Panc1 (cell line): ENCODE measurements around the gene SLC25A45. TPM values are rescaled to one million over a fixed set of nuclear protein-coding genes. Genes with fewer than 3 reads are reported as not detected.

Experiments used
- ATAC-seq: fragments of 200-7000 bp; cut with Tn5 transposase; 2 replicates; pipeline ENCODE4 v1.9.1; 2020; ENCODE audit warnings: mild to moderate bottlenecking, moderate library complexity
- BruUV-seq: library from RNA; stranded (reverse); fragments of 400-500 nt; replicated peaks from 2 replicates; lab custom pipeline; 2021; lab: Mats Ljungman, UMichigan
- CTCF ChIA-PET: fragments of 300-600 bp; sonication (Branson Sonifier 250); formaldehyde crosslinking; loops from one replicate; lab custom pipeline; 2022; ENCODE audit warnings: antibody characterized with exemption; lab: Charles Lee
- POLR2A ChIA-PET: fragments of 300-600 bp; sonication (Branson Sonifier 250); formaldehyde crosslinking; loops from one replicate; lab custom pipeline; 2022; ENCODE audit warnings: antibody characterized with exemption; lab: Charles Lee
- DNase-seq: peaks from one replicate; pipeline ENCODE4 v3.0.0-alpha.2; 2010; ENCODE audit warnings: low read depth, low spot score
- H3K27ac ChIP-seq: 2 replicates; pipeline ENCODE4 v1.5.1; 2011; ENCODE audit warnings: mild to moderate bottlenecking, low read length, inconsistent platforms
- H3K27me3 ChIP-seq: fragments of 200-500 bp; sonication (Bioruptor generic); 2 replicates; pipeline ENCODE4 v1.6.0; 2014; ENCODE audit warnings: low read length, inconsistent platforms; ENCODE audit not compliant: control insufficient read depth, insufficient read depth
- H3K36me3 ChIP-seq: fragments of 200-500 bp; sonication (Bioruptor generic); 2 replicates; pipeline ENCODE4 v1.5.1; 2014; ENCODE audit warnings: inconsistent platforms, mild to moderate bottlenecking, low read length, moderate library complexity; ENCODE audit not compliant: control insufficient read depth, insufficient read depth
- H3K4me1 ChIP-seq: 2 replicates; pipeline ENCODE4 v1.5.1; 2011; ENCODE audit warnings: inconsistent platforms, mild to moderate bottlenecking, low read length, moderate library complexity; ENCODE audit not compliant: control insufficient read depth, insufficient read depth
- H3K4me3 ChIP-seq, 2 experiments: 2 replicates each; pipeline ENCODE4 v1.5.1; 2011 to 2012; ENCODE audit warnings: low read depth in 2 of 2, low read length in 2 of 2, mild to moderate bottlenecking in 2 of 2, inconsistent platforms in 1 of 2, moderate library complexity in 1 of 2
- H3K9me3 ChIP-seq: fragments of 200-500 bp; sonication (Bioruptor generic); 2 replicates; pipeline ENCODE4 v1.5.1; 2014; ENCODE audit warnings: low read depth, mild to moderate bottlenecking, inconsistent platforms, low read length, moderate library complexity; ENCODE audit not compliant: control insufficient read depth, insufficient read depth
- POLR2AphosphoS5 ChIP-seq: IDR thresholded peaks from 2 replicates; pipeline ENCODE4 v1.6.1; 2012; ENCODE audit warnings: mild to moderate bottlenecking, low read depth, low read length, moderate library complexity
- SIN3A ChIP-seq: IDR thresholded peaks from 2 replicates; pipeline ENCODE4 v1.6.1; 2012; ENCODE audit warnings: low read depth, mild to moderate bottlenecking, low read length, moderate library complexity, borderline replicate concordance; ENCODE audit not compliant: insufficient read depth
- TCF7L2 ChIP-seq: IDR thresholded peaks from 2 replicates; pipeline ENCODE4 v1.6.1; 2011; ENCODE audit warnings: mild to moderate bottlenecking, low read depth, low read length, inconsistent platforms
- in situ Hi-C: cut with HindIII; loops from 2 replicates; pipeline ENCODE4 v1.10.0; 2016; ENCODE audit warnings: low sequenced_read_pairs, low pct_unique_long_range_greater_than_20kb
- intact Hi-C: fragments of 100-400 bp; cut with micrococcal nuclease; formaldehyde crosslinking; loops from one replicate; pipeline ENCODE4 v1.10.0; 2022; ENCODE audit not compliant: unreplicated experiment
- total RNA-seq: library from RNA; stranded (reverse); gene quantifications from one replicate; pipeline ENCODE4 v1.2.1, GENCODE V29; 2021; ENCODE audit not compliant: unreplicated experiment
- TF ChIP-seq, protein P1 (sequence below), 2 experiments: IDR thresholded peaks; 2 replicates each; pipeline ENCODE4 v1.6.1; 2011 to 2012; ENCODE audit warnings: low read depth in 2 of 2, control low read depth in 1 of 2, low read length in 1 of 2, mild to moderate bottlenecking in 1 of 2, moderate library complexity in 1 of 2; ENCODE audit not compliant: insufficient read depth in 1 of 2
- TF ChIP-seq, protein P2 (sequence below): fragments of 450-650 bp; IDR thresholded peaks from 2 replicates; pipeline ENCODE4 v1.5.1; 2017; ENCODE audit warnings: mild to moderate bottlenecking

The SLC25A45 gene
- total RNA-seq, 1 experiment from 2014 or later: 9.8 TPM

DNA sequence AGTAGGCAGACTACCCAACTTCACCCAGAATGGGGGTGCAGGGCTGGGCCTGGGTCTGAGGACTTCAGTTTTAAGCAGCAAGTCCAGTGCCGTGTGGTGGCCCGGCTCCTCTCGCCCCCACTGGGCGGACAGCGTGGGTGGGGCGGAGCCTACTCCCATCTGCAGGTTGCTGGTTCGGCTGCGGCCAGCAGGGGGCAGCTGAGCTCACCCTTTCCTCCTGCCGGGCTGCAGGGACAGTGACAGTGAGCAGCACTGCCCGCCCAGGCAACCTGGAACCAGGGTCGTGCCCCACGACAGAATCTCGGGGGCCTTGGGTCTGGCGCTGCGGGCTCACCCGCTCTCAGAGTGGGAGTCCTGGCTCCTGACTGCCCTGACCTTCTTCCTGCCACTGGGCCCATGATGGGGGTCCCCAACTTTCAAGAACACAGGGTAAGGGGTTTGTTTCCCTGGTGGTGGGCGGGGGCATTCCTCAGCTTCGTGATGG is 33.9 kb upstream of the SLC25A45 start:
- ATAC-seq (peak; percentile 68), DNase-seq (no peak)
- Histone ChIP-seq H3K9me3 (no peaks in the 10 kb centered on the region), H3K36me3 (no peaks in the 10 kb centered on the region), H3K27ac (peak overlapping the region; percentile 100), H3K4me3 (peak overlapping the region; percentile 18 to 39), H3K27me3 (no peaks in the 10 kb centered on the region), H3K4me1 (peaks cover 66% of the 10 kb centered on the region)
- CTCF ChIA-PET: interaction anchor here (0.6 to 1.5 kb wide), 9 partner anchors 21 to 243 kb away, joined by 3 to 8 read pairs (median 4); partner anchors contain the start of gene FAM89B
- in situ Hi-C loops (no loop called here), intact Hi-C loops (loop anchor here (5.0 kb wide), 1 partner anchor 96 kb away; no protein-coding TSS in a partner anchor)
- BruUV-seq: no TSS peak
- TF ChIP-seq SIN3A (peak; percentile 53; the same call in 1 of the 2 replicates), TCF7L2 (no peak), POLR2AphosphoS5 (peak; percentile 83)
- TF ChIP-seq, protein P1, sequence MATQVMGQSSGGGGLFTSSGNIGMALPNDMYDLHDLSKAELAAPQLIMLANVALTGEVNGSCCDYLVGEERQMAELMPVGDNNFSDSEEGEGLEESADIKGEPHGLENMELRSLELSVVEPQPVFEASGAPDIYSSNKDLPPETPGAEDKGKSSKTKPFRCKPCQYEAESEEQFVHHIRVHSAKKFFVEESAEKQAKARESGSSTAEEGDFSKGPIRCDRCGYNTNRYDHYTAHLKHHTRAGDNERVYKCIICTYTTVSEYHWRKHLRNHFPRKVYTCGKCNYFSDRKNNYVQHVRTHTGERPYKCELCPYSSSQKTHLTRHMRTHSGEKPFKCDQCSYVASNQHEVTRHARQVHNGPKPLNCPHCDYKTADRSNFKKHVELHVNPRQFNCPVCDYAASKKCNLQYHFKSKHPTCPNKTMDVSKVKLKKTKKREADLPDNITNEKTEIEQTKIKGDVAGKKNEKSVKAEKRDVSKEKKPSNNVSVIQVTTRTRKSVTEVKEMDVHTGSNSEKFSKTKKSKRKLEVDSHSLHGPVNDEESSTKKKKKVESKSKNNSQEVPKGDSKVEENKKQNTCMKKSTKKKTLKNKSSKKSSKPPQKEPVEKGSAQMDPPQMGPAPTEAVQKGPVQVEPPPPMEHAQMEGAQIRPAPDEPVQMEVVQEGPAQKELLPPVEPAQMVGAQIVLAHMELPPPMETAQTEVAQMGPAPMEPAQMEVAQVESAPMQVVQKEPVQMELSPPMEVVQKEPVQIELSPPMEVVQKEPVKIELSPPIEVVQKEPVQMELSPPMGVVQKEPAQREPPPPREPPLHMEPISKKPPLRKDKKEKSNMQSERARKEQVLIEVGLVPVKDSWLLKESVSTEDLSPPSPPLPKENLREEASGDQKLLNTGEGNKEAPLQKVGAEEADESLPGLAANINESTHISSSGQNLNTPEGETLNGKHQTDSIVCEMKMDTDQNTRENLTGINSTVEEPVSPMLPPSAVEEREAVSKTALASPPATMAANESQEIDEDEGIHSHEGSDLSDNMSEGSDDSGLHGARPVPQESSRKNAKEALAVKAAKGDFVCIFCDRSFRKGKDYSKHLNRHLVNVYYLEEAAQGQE (IDR thresholded peaks at IDR 0.05; ENCODE audit: insufficient read depth in 1 of 2, low read depth in 2 of 2, low read length in 1 of 2): peak in 1 of 2 experiments; percentile 72; a peak in 1 of 4 replicates
- TF ChIP-seq, protein P2, sequence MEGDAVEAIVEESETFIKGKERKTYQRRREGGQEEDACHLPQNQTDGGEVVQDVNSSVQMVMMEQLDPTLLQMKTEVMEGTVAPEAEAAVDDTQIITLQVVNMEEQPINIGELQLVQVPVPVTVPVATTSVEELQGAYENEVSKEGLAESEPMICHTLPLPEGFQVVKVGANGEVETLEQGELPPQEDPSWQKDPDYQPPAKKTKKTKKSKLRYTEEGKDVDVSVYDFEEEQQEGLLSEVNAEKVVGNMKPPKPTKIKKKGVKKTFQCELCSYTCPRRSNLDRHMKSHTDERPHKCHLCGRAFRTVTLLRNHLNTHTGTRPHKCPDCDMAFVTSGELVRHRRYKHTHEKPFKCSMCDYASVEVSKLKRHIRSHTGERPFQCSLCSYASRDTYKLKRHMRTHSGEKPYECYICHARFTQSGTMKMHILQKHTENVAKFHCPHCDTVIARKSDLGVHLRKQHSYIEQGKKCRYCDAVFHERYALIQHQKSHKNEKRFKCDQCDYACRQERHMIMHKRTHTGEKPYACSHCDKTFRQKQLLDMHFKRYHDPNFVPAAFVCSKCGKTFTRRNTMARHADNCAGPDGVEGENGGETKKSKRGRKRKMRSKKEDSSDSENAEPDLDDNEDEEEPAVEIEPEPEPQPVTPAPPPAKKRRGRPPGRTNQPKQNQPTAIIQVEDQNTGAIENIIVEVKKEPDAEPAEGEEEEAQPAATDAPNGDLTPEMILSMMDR: peak; percentile 99
- POLR2A ChIA-PET: interaction anchor here (0.6 to 2.6 kb wide), 7 partner anchors 11 to 92 kb away, joined by 4 to 19 read pairs (median 4); partner anchors contain the start of gene MALAT1

DNA sequence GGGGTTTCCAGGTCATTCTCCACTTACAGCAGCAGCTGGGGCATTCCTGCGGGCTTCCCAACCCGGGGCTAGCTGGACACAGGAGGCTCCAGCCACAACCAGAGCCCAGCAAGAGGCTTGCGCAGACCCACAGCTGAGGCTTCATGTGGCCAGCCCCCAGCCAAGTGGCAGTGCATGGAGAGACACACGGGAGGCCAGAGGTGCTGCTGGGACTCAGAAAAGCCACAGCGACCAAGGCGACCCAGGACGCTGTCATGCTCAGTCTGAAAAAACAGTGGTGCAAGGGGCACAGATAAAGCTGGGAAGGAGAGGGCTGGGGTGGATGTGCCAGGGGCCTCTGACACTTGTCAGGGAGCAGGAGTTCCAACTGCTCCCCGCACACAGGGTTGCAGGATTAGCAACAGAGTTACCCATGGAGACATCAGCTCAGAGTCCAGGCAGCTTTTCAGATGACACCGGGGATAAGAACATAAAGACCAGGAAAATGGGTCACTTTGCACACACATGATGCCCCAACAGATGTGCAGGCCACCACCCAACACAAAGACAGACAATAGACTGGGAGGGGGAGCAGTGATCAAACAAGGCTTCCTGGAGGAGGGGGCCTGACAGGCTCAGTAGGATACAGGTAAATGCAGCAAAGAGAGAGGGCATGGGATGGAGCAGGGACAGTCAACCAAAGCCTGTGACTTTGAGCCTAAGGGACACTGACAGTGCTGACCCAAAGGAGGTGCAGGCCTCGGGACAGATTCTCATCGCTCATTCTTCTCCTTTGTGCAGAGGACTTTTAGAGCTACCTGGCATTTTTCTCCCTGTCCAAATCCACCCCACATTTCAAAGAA is 33.3 kb upstream of the SLC25A45 start:
- BruUV-seq: no TSS peak
- TF ChIP-seq, protein P2: no peak
- TF ChIP-seq POLR2AphosphoS5: peak; percentile 63; the same call in 1 of the 2 replicates
- ChIA-PET POLR2A (interaction anchor here (0.5 to 2.6 kb wide), 7 partner anchors 12 to 93 kb away, joined by 3 to 19 read pairs (median 4); partner anchors contain the start of gene MALAT1), CTCF (interaction anchor here (0.6 to 1.5 kb wide), 13 partner anchors 21 to 242 kb away, joined by 3 to 8 read pairs (median 4); partner anchors contain the start of gene FAM89B)
- in situ Hi-C loops: no loop called here
- peak overlapping the region; percentile 18 to 39 for H3K4me3 ChIP-seq
- H3K36me3 ChIP-seq: no peaks in the 10 kb centered on the region
- peak overlapping the region; percentile 100 for H3K27ac ChIP-seq
- H3K4me1 ChIP-seq: peaks cover 60% of the 10 kb centered on the region
- H3K27me3 ChIP-seq: no peaks in the 10 kb centered on the region
- ATAC-seq (no peak), DNase-seq (no peak)
- intact Hi-C loops: loop anchor here (5.0 kb wide), 1 partner anchor 97 kb away; no protein-coding TSS in a partner anchor
- H3K9me3 ChIP-seq: no peaks in the 10 kb centered on the region
